K562 (cell line): ENCODE results near the gene ETS2. TPM values are rescaled to one million over a fixed set of nuclear protein-coding genes. Genes with fewer than 3 reads are reported as not detected.
A peak's percentile ranks its signal among the peaks of the same experiment; 100 is the strongest.

Experiments
- ATAC-seq: fragments of 200-7000 bp; cut with Tn5 transposase; 3 replicates; pipeline ENCODE4 v1.9.1; 2020; ENCODE audit warnings: moderate library complexity
- BruUV-seq: library from RNA; stranded (reverse); fragments of 400-500 nt; replicated peaks from 2 replicates; lab custom pipeline; 2021; lab: Mats Ljungman, UMichigan
- CTCF ChIA-PET: fragments of 300-600 bp; formaldehyde crosslinking; extraction: SDS; loops from one replicate; lab custom pipeline; 2021; ENCODE audit warnings: low intra/inter-chr PET ratio; lab: Yijun Ruan, JAX
- POLR2A ChIA-PET: fragments of 300-600, 350-650 bp; sonication (Branson Sonifier 250); formaldehyde crosslinking; extraction: SDS; loops from one replicate; lab custom pipeline; 2021; ENCODE audit warnings: antibody characterized with exemption, inconsistent platforms; lab: Yijun Ruan, JAX
- DNase-seq, 4 experiments: peaks; one replicate each; pipeline versions ENCODE4 v3.0.0 to v3.0.0-alpha.2; 2011 to 2018; ENCODE audit warnings: low spot score in 3 of 4, mixed read lengths in 3 of 4; ENCODE audit errors: extremely low read depth in 1 of 4
- FAIRE-seq: peaks from 2 replicates; lab custom pipeline; 2011; peaks lifted over from hg19 to GRCh38; lab: Jason Lieb, UNC
- H2AFZ ChIP-seq: 2 replicates; pipeline ENCODE4 v1.6.0; 2011; ENCODE audit warnings: low read depth, low read length, control low read depth, inconsistent platforms
- H3K27ac ChIP-seq: fragments of 200-600 bp; 3 replicates; pipeline ENCODE4 v1.8.0; 2011; ENCODE audit warnings: low read depth, mild to moderate bottlenecking, control low read depth, inconsistent platforms, low read length, moderate library complexity, mixed read lengths; ENCODE audit errors: extremely low read depth
- H3K27me3 ChIP-seq, 2 experiments: fragments of 300-600 bp in 1 of 2; 2 replicates in 1 of 2; 3 replicates in 1 of 2; pipeline versions ENCODE4 v1.6.0 to v1.8.0; 2011; ENCODE audit warnings: inconsistent platforms in 2 of 2, low read length in 2 of 2, mild to moderate bottlenecking in 1 of 2, mixed read lengths in 1 of 2, moderate library complexity in 1 of 2; ENCODE audit not compliant: control insufficient read depth in 2 of 2, insufficient read depth in 2 of 2
- H3K36me3 ChIP-seq: fragments of 300-600 bp; 3 replicates; pipeline ENCODE4 v1.8.0; 2011; ENCODE audit warnings: mild to moderate bottlenecking, low read length, inconsistent platforms; ENCODE audit not compliant: control insufficient read depth, insufficient read depth
- H3K4me1 ChIP-seq, 2 experiments: fragments of 200-600 bp in 1 of 2; replicated peaks in 1 of 2; 2 replicates in 1 of 2; 3 replicates in 1 of 2; pipeline versions ENCODE4 v1.5.1 to v1.8.0; 2011; ENCODE audit warnings: inconsistent platforms in 2 of 2, low read length in 2 of 2, mild to moderate bottlenecking in 1 of 2, mixed read lengths in 1 of 2, moderate library complexity in 1 of 2; ENCODE audit not compliant: control insufficient read depth in 2 of 2, insufficient read depth in 2 of 2
- H3K4me2 ChIP-seq: 2 replicates; pipeline ENCODE4 v1.6.1; 2011; ENCODE audit warnings: low read length, control low read depth, inconsistent platforms, mixed read lengths; ENCODE audit not compliant: insufficient read depth
- H3K4me3 ChIP-seq: fragments of 200-600 bp; sonication (generic), shearing (Covaris generic); 2 replicates; pipeline ENCODE4 v1.5.1; 2016; ENCODE audit warnings: control low read depth, inconsistent platforms
- H3K79me2 ChIP-seq: fragments of 200-600 bp; 3 replicates; pipeline ENCODE4 v1.8.0; 2011; ENCODE audit warnings: low read length, inconsistent platforms; ENCODE audit not compliant: control insufficient read depth, insufficient read depth
- H3K9ac ChIP-seq, 2 experiments: 2 replicates each; pipeline versions ENCODE4 v1.6.0 to v1.6.1; 2011; ENCODE audit warnings: low read depth in 2 of 2, low read length in 2 of 2, control low read depth in 1 of 2, inconsistent platforms in 1 of 2, mild to moderate bottlenecking in 1 of 2, mixed read lengths in 1 of 2; ENCODE audit not compliant: insufficient read depth in 1 of 2
- H3K9me1 ChIP-seq: one replicate; pipeline ENCODE4 v1.6.0; 2011; ENCODE audit warnings: inconsistent platforms, mild to moderate bottlenecking, low read length, moderate library complexity; ENCODE audit not compliant: control insufficient read depth, insufficient read depth
- H3K9me3 ChIP-seq: replicated peaks from 2 replicates; pipeline ENCODE4 v1.5.1; 2011; ENCODE audit warnings: low read depth, low read length, inconsistent platforms; ENCODE audit not compliant: control insufficient read depth, insufficient read depth
- H4K20me1 ChIP-seq: replicated peaks from 2 replicates; pipeline ENCODE4 v1.6.1; 2011; ENCODE audit warnings: low read length, inconsistent platforms, mixed read lengths; ENCODE audit not compliant: control insufficient read depth, insufficient read depth
- BCL6 ChIP-seq: fragments of 250-450 bp; sonication (Bioruptor Pico); IDR thresholded peaks from 2 replicates; pipeline ENCODE4 v1.4.0; 2020
- BHLHE40 ChIP-seq: IDR thresholded peaks from 2 replicates; pipeline ENCODE4 v1.6.1; 2011; ENCODE audit warnings: low read length, improper control_type of control experiment
- CBFA2T2 ChIP-seq: fragments of 450-650 bp; conservative IDR thresholded peaks from 2 replicates; pipeline ENCODE4 v1.6.1; 2017; ENCODE audit warnings: mild to moderate bottlenecking
- CXXC5 ChIP-seq: fragments of 250-450 bp; sonication (Bioruptor Pico); IDR thresholded peaks from 2 replicates; pipeline ENCODE4 v1.8.0; 2022; ENCODE audit warnings: inconsistent platforms, mild to moderate bottlenecking, moderate library complexity
- DMBX1 ChIP-seq: fragments of 250-450 bp; sonication (Bioruptor Pico); IDR thresholded peaks from 2 replicates; pipeline ENCODE4 v1.8.0; 2022; ENCODE audit warnings: inconsistent platforms, mild to moderate bottlenecking, moderate library complexity, borderline replicate concordance
- ESRRA ChIP-seq: fragments of 450-650 bp; IDR thresholded peaks from 2 replicates; pipeline ENCODE4 v1.6.1; 2014; ENCODE audit warnings: low read depth, mild to moderate bottlenecking, moderate library complexity, borderline replicate concordance
- HCFC1 ChIP-seq: IDR thresholded peaks from 2 replicates; pipeline ENCODE4 v1.6.1; 2012; ENCODE audit warnings: low read depth, low read length, improper control_type of control experiment
- MEF2D ChIP-seq: conservative IDR thresholded peaks from 2 replicates; pipeline ENCODE4 v1.6.1; 2016; ENCODE audit warnings: low read depth, missing genetic modification characterization, missing compliant biosample characterization
- NCOA6 ChIP-seq: fragments of 450-650 bp; IDR thresholded peaks from 2 replicates; pipeline ENCODE4 v1.6.1; 2017; ENCODE audit warnings: mild to moderate bottlenecking
- RAD51 ChIP-seq: fragments of 450-650 bp; IDR thresholded peaks from 2 replicates; pipeline ENCODE4 v1.7.1; 2016; ENCODE audit warnings: low read depth, mild to moderate bottlenecking, borderline replicate concordance
- WGBS: fragments of 100-300 bp; shearing (Covaris generic); methylation state at CpG from one replicate; pipeline ENCODE4 v1.1.6; 2016; ENCODE audit warnings: low coverage, mixed read lengths; ENCODE audit not compliant: insufficient coverage; ENCODE audit errors: missing lambda C conversion rate; 5-methylcytosine and 5-hydroxymethylcytosine counted together
- in situ Hi-C: fragments of 300-500 bp; cut with MboI; formaldehyde crosslinking; loops from 4 replicates; pipeline ENCODE4 v1.15.0; 2018; ENCODE audit warnings: inconsistent platforms, mixed read lengths
- intact Hi-C: fragments of 100-400 bp; cut with micrococcal nuclease; formaldehyde crosslinking; loops from 2 replicates; pipeline ENCODE4 v1.14.2; 2022
- polyA plus RNA-seq, 8 experiments: library from polyadenylated mRNA; depleted of rRNA in 4 of 8; stranded (reverse) in 5 of 8; unstranded in 3 of 8; fragments of >200 nt; fragmentation: Nextera tagmentation in 2 of 8; fragmentation: Illumina TruSeq in 1 of 8; extraction: Ambion mirVana in 2 of 8; extraction: Trizol in 1 of 8; gene quantifications; 2 replicates each; pipeline versions ENCODE4 v1.2.1 to v1.2.3, GENCODE V29; 2011 to 2014; ENCODE audit warnings: inconsistent platforms in 1 of 8, missing spikeins in 1 of 8
- total RNA-seq, 7 experiments: library from RNA; depleted of rRNA in 6 of 7; stranded (reverse); fragments of >200 nt in 6 of 7; fragmentation: Illumina TruSeq in 2 of 7; extraction: Trizol in 2 of 7; gene quantifications; 2 replicates each; pipeline versions ENCODE4 v1.2.1 to v1.2.3, GENCODE V29; 2011 to 2021; ENCODE audit warnings: low replicate concordance in 1 of 7
- TF ChIP-seq, protein P1 (sequence below): fragments of 450-650 bp; IDR thresholded peaks from 2 replicates; pipeline ENCODE4 v1.6.1; 2016; ENCODE audit warnings: low read depth, mild to moderate bottlenecking, moderate library complexity
- TF ChIP-seq, protein P2 (sequence below), 2 experiments: IDR thresholded peaks; 2 replicates each; pipeline ENCODE4 v1.6.1; 2011; ENCODE audit warnings: borderline replicate concordance in 1 of 2, control low read depth in 1 of 2, low read depth in 1 of 2, low read length in 1 of 2, mild to moderate bottlenecking in 1 of 2, mixed read lengths in 1 of 2, moderate library complexity in 1 of 2; ENCODE audit not compliant: insufficient read depth in 1 of 2, insufficient read length in 1 of 2, poor library complexity in 1 of 2, severe bottlenecking in 1 of 2; ENCODE audit errors: extremely low read depth in 1 of 2
- TF ChIP-seq, protein P3 (sequence below), 2 experiments: fragments of 450-650 bp; IDR thresholded peaks; 2 replicates each; pipeline ENCODE4 v1.6.1; 2018; ENCODE audit warnings: mild to moderate bottlenecking in 2 of 2, low read depth in 1 of 2; ENCODE audit not compliant: partially characterized antibody in 2 of 2
- TF ChIP-seq, protein P4 (sequence below): fragments of 200-400 bp; formaldehyde crosslinking; IDR thresholded peaks from 2 replicates; pipeline ENCODE4 v1.6.1; 2017; ENCODE audit warnings: mild to moderate bottlenecking, low read depth, low read length, moderate library complexity

The ETS2 gene
- total and polyA plus RNA-seq, 9 of the 15 experiments (the other 6 are each of a cell fraction or from before 2014, with no cell fraction given) = 1.7 to 24.4 (median 12.2) TPM

DNA sequence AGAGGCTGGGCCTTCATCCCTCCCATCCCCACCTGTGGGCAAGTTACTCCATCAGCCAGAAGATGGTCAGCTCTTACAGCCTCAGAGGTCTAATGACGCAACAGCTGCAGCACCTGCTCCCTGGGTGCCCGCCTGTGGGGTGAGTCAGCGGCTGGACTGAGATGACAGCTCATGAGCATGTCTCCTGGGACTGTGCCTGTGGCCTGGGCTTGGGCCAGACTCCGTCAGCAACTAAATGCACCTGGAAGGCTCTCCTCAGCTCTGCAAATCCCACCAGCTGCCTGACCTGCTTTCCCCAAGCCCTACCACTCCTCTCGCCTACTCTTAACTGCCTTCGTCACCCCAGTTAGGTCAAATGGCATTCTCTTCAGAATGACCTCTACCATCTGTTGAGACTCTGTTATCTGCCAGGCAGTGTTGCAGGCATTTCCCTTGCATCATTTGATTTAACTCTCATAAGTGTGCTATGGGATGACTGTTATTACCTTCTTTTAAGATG is 47.7 kb downstream of the ETS2 start:
- peak in 1 of 4 experiments; percentile 65 for DNase-seq
- FAIRE-seq = no peak
- POLR2A ChIA-PET = interaction anchor here (0.7 to 3.6 kb wide), 6 partner anchors 11 to 78 kb away, joined by 3 to 12 read pairs (median 4); no protein-coding TSS in a partner anchor
- 27% methylated on average over 6 of the region's 6 CpGs for WGBS
- Histone ChIP-seq H3K27me3 (no peaks in the 10 kb centered on the region), H2AFZ (no peak overlapping the region), H3K27ac (no peak overlapping the region), H3K4me3 (no peak overlapping the region), H3K9ac (no peak overlapping the region), H3K4me1 (peaks cover 37 to 62% of the 10 kb centered on the region in 2 experiments), H3K36me3 (no peaks in the 10 kb centered on the region), H3K9me1 (no peaks in the 10 kb centered on the region), H4K20me1 (no peaks in the 10 kb centered on the region), H3K9me3 (no peaks in the 10 kb centered on the region), H3K4me2 (no peak overlapping the region), H3K79me2 (no peaks in the 10 kb centered on the region)
- intact Hi-C loops = loop anchor here (5.0 kb wide), 1 partner anchor 46 kb away; the partner anchor contains the start of gene ETS2
- in situ Hi-C loops = no loop called here
- CTCF ChIA-PET = no interaction called here
- no TSS peak for BruUV-seq
- peak; percentile 41 for ATAC-seq
- TF ChIP-seq, protein P1, sequence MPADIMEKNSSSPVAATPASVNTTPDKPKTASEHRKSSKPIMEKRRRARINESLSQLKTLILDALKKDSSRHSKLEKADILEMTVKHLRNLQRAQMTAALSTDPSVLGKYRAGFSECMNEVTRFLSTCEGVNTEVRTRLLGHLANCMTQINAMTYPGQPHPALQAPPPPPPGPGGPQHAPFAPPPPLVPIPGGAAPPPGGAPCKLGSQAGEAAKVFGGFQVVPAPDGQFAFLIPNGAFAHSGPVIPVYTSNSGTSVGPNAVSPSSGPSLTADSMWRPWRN = no peak
- TF ChIP-seq RAD51 (no peak), HCFC1 (no peak), DMBX1 (CRISPR knock-in tag) (peak; percentile 37; the same call in 1 of the 2 replicates), MEF2D (no peak), CBFA2T2 (peak; percentile 84), CXXC5 (CRISPR knock-in tag) (no peak), BHLHE40 (peak; percentile 57; the same call in 1 of the 2 replicates), BCL6 (CRISPR knock-in tag) (no peak), ESRRA (peak; percentile 48; the same call in 1 of the 2 replicates), NCOA6 (no peak)
- TF ChIP-seq, protein P2, sequence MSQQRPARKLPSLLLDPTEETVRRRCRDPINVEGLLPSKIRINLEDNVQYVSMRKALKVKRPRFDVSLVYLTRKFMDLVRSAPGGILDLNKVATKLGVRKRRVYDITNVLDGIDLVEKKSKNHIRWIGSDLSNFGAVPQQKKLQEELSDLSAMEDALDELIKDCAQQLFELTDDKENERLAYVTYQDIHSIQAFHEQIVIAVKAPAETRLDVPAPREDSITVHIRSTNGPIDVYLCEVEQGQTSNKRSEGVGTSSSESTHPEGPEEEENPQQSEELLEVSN (IDR thresholded peaks at IDR 0.05; ENCODE audit: borderline replicate concordance in 1 of 2, extremely low read depth in 1 of 2, insufficient read depth in 1 of 2, insufficient read length in 1 of 2, low read depth in 1 of 2, low read length in 1 of 2, poor library complexity in 1 of 2, severe bottlenecking in 1 of 2) = peak in 1 of 2 experiments; percentile 41
- TF ChIP-seq, protein P3, sequence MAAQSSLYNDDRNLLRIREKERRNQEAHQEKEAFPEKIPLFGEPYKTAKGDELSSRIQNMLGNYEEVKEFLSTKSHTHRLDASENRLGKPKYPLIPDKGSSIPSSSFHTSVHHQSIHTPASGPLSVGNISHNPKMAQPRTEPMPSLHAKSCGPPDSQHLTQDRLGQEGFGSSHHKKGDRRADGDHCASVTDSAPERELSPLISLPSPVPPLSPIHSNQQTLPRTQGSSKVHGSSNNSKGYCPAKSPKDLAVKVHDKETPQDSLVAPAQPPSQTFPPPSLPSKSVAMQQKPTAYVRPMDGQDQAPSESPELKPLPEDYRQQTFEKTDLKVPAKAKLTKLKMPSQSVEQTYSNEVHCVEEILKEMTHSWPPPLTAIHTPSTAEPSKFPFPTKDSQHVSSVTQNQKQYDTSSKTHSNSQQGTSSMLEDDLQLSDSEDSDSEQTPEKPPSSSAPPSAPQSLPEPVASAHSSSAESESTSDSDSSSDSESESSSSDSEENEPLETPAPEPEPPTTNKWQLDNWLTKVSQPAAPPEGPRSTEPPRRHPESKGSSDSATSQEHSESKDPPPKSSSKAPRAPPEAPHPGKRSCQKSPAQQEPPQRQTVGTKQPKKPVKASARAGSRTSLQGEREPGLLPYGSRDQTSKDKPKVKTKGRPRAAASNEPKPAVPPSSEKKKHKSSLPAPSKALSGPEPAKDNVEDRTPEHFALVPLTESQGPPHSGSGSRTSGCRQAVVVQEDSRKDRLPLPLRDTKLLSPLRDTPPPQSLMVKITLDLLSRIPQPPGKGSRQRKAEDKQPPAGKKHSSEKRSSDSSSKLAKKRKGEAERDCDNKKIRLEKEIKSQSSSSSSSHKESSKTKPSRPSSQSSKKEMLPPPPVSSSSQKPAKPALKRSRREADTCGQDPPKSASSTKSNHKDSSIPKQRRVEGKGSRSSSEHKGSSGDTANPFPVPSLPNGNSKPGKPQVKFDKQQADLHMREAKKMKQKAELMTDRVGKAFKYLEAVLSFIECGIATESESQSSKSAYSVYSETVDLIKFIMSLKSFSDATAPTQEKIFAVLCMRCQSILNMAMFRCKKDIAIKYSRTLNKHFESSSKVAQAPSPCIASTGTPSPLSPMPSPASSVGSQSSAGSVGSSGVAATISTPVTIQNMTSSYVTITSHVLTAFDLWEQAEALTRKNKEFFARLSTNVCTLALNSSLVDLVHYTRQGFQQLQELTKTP (IDR thresholded peaks at IDR 0.05; ENCODE audit: low read depth in 1 of 2, partially characterized antibody in 2 of 2) = no peak
- TF ChIP-seq, protein P4, sequence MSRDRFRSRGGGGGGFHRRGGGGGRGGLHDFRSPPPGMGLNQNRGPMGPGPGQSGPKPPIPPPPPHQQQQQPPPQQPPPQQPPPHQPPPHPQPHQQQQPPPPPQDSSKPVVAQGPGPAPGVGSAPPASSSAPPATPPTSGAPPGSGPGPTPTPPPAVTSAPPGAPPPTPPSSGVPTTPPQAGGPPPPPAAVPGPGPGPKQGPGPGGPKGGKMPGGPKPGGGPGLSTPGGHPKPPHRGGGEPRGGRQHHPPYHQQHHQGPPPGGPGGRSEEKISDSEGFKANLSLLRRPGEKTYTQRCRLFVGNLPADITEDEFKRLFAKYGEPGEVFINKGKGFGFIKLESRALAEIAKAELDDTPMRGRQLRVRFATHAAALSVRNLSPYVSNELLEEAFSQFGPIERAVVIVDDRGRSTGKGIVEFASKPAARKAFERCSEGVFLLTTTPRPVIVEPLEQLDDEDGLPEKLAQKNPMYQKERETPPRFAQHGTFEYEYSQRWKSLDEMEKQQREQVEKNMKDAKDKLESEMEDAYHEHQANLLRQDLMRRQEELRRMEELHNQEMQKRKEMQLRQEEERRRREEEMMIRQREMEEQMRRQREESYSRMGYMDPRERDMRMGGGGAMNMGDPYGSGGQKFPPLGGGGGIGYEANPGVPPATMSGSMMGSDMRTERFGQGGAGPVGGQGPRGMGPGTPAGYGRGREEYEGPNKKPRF = no peak
